GM19035 (cell line): ENCODE measurements around the gene RGS14.
"Not testable (repeated sequence)": the region's sequence is repeated elsewhere in the genome, so short reads cannot be mapped to it uniquely, and the experiment has no call there.

ENCODE experiments used
- ATAC-seq: cut with Tn5 transposase; IDR thresholded peaks from one replicate; pipeline ENCODE4 v1.9.1; 2021; ENCODE audit not compliant: unreplicated experiment

RGS14 gene

DNA sequence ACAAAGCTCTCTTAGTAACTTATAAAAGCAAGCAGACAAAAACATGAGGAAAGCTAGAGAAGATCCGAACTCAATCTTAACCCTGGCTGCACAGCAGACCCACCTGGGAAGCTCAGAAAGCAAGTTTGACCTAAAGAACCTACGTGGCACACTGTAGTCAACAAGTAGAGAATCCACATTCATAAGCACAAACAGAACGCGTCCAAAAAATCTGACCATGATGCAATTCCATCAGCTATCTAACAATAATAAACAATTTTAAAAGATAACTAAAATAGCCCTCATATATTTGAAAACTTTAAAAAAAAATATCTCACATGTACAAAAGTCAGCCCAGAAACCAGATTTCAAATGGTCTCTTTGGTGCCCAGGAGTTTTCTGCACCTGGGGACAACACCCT is 10.9 kb upstream of the RGS14 start:
- ATAC-seq, result no peak

DNA sequence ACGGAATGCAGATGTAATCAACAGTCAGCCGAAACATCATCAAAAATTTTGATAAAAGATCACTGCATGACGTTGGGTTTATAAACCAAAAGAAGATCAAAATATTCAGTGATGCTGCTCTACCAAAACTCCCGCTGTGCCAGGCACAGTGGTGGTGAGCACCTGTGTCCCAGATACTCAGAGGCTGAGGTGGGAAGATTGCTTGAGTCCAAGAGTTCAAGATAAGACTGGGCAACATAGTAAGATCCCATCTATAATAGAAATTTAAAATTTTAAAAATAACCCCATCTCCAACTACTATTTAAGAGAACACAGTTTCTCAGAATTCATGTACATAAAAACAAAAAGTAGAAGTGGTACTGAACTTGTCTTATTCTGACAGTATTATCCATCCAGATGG is 10.0 kb upstream of the RGS14 start:
- ATAC-seq, result no peak

DNA sequence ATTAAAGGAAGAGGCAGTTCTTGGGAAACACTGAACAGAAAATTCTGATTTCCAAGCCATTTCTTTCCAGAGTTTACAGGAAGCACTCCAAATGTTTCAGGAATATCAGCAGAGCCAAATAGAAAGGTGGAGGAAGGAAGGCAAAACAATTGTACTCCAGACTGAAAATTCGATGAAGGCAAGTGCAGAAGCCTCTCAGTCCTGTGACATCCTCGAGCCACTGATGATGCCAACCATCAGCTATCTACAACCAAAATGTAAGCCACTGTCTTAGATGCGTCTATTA is 8.4 kb upstream of the RGS14 start:
- ATAC-seq, result no peak

DNA sequence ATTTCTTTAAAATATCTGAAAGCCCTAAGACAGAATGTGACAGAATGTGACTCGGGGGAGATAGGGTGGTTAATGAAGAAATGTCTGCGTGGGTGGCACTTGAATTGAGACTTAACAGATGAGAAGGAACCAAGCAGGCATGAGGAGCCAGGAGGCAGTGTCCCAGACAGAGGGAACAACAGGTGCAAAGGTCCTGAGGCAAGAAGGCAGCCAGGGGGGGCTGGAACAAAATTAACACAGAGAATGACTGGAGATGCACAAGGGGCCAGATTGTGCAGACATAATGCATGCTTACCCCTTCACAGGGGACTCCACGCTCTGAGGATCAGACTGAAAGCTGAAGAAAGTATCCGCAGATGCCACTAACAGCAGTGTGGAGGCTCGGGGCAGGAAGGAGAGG is 8.0 kb upstream of the RGS14 start:
- no peak for ATAC-seq

DNA sequence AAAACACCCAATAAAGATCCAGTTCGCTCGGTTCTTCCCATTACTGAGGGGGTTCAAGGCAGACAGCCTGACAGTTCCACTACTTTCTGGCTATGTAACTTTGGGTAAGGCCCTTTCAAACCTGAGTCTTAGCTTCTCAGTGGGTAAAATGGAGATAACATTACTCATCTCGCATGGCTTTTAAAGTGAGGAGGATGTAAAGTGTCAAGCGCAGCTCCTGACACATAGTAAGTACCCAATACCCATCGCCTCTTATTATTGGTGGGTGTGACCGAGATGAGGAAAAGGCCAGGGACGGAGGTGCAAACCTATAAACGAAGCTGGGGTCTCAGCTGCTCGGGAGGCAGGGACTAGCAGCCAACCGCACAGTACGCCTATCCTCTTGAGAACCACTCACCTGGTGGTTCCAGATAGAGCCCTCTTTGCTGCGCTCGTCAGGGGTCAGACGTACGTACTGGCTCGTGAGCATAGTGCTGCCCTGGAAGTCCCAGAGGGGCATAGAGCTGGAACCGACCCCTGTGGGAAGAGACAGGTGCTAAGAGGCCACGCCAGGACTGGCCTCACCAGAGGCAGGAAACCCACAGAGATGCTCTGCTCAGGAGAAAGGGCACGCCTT is 6.8 kb upstream of the RGS14 start:
- ATAC-seq, result no peak

DNA sequence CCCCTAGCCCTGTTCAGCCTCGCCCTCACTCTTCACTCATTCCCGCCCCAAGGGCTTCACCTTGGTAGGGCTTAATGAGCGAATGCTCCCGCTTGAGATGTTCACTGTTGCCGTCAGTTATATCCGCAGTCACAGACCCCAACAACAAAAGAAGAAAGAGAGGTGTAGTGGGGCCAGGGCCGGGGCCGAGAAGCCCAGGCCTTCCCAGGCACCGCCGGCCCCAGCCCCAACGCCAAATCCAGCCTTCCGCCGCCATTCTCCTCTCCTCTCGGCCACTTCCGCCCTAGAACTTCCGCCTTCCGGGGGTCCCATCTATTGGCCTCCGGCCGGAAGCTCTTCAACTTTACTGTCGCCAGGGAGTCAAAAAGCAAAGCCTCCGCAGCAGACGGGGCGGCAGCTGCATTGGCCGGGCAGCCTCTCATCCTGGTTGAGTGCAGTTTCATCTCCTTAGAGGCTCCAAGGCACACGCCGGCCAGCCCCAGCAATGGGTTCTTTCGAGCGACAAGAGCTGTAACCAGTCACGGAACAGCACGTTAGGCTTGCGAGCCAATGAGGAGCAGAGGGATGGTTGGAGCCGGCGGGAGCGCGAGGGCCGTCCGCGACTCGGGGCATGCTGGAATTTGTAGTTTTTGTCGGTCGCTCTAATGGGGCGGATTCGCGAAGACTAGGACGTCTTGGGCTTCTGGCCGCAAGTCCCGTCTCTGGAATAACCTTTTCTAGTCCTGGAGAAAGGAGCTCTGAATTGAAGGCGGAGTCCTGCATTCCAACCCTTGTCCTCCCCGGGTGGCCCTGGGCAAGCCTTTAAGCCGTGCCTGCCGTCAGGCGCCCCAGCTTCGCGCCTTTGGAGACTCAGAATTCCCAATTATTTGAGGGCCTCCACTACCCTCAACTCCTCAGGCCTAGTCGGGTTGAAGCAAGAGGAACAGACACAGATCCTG is 6.1 kb upstream of the RGS14 start, which contains the start of gene LMAN2:
Gene LMAN2, minus strand, starts transcription at position 277 of the 938 bp plus-strand sequence. Its CDS starts 21 bp downstream, at position 256.
- ATAC-seq, result peak; percentile 94

DNA sequence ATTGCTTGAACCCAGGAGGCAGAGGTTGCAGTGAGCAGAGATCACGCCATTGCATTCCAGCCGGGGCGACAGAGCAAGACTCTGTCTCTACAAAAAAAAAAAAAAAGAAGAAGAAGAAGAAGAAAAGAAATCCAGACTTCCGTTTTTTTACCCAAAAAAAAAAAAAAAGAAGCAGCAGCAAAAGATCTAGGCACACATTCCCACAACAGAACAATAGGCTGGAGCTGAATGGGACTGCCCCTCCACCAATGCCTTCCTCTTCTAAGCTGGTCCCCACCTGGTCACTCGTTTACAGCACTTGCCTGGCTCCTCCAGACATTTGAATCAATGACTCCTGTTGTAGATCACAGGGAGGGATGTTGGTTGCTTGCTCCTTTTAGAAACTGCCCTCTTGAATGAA is 4.6 kb upstream of the RGS14 start:
- no peak for ATAC-seq

DNA sequence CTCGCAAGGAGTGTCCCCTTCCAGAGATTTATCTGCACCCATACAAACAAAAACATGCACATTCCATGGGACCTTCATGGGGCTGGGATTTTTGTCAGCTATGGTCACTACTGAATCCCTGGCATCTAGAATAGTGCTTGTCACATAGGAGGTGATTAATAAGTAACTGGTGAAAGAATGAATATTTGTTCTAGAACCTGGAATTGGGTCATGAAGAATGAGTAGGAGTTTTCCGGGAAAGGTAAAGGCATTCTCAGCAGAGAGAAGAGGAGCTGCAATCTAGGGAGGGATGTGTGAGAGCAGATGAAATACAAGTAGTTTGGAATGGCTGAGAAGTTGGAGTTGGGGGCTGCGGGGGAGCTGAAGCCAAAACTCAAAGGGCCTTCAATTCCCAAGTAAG is 3.5 kb upstream of the RGS14 start:
- ATAC-seq, result no peak

DNA sequence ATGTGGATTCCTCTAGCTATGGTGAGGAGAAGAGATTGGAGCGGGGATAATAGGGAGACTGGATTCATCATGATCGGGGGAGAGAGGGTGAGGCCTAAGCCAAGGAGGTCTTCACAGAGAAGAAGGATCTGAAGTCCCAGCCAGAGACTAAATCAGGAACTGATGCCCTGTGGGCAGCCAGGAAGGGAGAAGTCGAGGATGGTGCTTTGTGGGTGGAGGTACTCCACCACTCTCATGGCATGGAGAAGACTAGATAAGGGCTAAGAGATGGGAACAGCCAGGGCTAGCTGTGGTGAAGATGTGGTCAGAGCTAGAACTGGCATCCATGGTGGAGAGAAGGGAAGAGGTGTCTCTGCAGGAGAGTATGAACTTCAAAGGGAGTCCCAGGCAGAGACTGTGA is 3.0 kb upstream of the RGS14 start:
- ATAC-seq, result no peak

DNA sequence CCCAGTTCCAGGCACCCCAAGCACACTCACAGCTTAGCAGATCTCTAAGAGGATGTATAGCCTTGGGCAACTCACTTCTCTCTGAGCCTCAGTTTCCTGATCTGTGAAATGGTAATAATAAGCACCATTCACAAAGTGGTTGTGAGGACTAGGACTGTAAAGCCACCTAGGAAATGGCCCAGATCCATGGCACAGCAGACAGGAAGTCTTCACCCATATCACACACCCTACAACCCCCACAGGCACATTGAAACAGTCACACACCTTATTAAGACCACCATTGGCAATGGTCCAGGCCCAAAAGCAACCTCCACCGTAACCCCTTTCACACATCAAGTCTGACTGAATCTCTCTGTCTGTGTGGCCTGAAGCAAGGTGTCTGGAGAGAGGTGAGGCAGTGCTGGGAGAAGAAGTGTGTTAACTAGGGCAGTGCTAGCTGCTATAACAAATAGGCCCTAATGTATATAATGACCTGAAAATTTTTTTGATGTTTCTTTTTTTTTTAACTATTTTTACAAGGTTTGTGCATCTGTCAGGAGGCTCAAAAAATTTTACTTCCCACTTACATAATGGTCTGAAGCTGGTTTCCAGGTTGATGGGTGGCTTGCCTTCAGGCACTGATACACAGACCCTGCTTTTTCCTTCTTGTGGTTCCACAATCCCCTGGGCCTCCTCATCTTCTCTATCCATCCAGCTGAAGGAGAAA is 2.4 kb upstream of the RGS14 start:
- ATAC-seq, result no peak

DNA sequence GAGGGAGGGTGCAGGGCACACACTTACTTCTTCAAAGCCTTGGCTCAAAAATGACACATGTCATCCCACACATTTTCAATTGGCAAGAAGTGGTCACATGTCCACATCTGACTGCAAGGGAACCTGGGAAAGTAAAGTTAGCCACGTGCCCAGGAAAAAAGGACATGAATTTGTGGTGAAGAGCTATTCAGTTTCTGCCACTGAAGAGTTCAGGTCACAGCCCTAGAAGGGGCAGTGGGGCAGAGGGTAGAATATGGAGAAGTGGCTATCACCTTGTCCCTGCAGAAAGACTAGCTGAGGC is 1.9 kb upstream of the RGS14 start:
- ATAC-seq, result no peak

DNA sequence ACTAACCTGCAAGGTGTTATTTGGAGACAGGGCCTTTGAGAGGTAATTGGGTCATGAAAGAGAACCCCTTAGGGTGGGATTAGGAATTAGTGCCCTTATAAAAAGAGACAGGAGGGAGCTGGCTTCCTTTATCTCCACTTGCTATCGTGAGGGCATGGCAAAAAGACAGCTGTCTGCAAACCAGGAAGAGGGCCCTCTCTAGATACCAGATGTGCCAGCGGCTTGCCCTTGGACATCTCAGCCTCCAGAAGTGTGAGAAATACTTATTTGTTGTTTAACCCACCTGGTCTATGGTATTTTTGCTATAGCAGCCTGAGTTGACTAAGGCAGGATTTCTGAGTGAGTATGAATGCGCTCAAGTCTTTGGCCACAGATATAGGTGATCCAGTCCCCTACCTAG is 978 bp upstream of the RGS14 start:
- ATAC-seq, result no peak

DNA sequence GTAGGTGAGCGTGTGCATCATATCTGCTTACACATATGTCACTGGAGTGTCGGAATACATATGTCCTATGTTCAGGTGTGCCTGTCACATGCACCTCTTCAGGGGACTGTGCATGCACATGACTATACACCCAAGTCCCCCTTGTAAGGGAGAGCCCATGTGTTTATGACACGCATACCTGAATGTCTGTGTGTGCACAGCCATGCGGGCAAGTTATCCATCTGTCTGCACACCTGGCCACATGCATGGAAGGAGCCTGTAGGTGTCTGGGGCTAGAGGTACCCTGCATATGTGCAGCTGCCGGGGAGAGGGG is 622 bp upstream of the RGS14 start:
- ATAC-seq, result no peak

DNA sequence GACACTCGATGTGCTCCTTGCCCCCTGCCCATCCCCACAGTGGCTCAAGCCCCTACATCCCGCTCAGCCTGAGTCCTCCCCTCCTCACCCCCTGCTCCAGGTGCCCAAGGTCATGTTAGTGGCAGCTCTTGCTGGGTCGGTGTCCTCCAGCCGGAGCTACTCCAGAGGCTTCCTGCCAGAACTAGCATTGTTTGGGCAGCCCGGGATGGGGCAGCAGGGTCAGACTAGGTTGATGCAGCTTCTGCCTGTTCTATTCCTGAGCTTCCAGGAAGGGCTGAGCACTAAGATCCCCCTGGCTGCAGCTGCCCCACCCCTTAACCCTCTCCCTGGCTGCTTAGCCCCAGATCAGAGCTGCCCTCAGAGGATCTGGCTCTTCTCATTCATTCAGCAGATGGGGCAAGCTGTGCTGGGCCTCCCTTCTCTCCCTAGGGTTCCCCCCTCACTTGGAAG is 671 bp downstream of the RGS14 start:
- peak; percentile 3 for ATAC-seq

DNA sequence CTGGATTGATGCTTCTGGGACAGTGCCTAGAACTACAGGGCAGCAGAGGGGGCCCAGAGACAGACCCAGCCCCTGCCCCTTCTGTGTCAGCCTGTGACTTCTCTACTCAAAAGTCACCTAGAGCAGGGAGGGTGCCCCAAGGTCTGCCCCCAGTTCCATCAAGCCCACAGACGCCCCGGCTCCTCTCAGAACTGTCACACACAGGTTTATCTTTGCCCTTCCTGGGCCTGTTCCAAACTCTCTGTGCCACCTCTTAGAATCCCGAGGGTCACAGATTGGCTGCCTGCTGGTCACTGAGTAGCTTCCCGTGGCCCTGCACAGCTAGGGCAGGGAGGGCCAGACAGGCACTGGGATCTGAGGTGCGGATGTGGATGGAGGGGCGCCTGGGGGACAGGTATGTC is 1.7 kb downstream of the RGS14 start:
- ATAC-seq, result no peak

DNA sequence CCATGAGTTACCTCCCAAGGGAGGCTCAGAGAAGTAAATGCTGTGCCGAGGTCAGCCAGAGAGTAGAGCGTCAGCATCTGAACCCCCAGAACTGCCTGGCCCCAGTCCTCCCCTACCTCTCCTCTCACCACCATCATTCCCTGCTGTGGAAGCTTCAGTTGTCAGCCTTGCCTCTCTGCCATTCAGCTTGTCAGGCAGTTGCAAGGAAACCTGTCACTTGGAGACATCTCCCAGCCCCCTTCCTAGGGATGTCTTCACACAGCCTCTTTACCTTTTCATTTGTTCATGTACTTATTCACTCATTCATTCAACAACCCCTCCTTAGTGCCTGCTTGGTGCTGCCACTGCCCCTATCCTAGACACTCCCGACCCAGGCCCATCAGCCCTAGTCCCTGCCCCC is 2.1 kb downstream of the RGS14 start:
- ATAC-seq, result no peak

DNA sequence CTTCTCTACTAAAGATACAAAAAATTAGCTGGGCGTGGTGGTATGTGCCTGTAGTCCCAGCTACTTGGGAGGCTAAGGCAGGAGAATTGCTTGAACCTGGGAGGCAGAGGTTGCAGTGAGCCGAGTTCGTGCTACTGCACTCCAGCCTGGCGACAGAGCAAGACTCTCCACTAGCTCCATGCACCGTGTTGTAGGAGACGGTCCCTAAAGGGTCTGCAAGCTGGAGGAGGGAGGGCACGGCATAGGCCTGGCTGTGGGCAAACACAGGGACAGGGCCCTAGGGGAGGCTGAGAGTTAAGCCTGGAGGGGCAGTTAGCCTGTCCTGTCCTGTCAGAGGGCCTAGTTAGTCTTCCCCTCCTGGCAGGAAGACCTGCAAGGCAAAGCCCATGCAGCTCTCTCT is 3.0 kb downstream of the RGS14 start:
- not testable (repeated sequence) for ATAC-seq

DNA sequence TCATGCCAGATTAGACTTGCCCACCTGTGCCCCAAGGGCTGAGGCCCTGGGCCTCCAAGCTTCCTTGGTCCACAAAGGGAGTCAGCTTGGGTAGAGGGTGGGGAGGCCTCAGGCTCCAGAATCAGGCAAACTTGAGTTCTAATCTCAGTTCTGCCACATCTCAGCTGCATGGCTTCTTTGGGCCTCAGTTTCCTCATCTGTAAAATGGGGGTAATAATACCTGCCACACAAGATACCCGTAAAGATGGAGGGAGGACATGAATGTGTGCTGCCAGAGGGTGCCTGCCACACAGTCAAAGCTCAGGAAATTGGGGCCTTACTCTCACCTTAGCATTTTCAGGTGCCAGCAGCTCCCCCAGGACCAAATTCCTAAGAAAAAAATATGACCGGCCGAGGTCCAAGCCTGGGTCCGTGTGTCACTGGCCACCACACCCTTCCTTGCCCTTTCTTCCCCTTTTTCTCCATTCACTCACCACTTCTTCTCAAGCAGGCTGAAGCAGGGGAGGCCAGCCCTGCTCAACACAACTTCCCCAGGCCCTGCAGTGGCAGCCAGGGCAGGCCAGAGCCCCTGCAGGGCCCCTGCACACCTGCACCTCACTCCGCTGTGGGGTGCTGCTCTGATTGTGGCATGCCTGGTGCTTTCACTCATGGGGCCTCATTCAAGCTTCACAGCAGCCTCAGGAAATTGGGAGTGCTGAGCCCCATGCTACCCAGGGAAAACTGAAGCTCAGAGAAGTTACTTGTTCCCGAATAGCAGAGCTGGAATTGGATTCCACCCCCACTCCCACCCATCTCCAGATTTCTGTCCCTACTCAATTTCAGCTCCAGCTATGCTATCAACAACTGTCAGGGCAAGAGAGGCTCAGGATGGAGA is 3.9 kb downstream of the RGS14 start:
- ATAC-seq, result no peak

DNA sequence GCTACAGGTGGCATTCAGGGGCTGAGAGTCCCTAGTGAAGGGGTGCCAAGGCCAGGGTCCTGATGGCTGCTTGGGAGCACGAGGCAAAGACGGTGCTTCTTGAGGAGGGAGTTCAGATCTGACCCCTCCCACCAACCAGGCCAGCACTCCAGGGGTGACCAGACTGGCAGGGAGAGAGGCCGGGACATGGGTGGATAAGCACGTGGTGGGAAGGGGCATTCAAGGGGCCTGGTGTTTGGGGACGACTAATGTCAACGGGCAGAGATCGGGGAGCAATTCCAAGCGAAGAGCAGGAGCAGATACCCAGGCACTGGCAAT is 4.5 kb downstream of the RGS14 start:
- ATAC-seq, result no peak

DNA sequence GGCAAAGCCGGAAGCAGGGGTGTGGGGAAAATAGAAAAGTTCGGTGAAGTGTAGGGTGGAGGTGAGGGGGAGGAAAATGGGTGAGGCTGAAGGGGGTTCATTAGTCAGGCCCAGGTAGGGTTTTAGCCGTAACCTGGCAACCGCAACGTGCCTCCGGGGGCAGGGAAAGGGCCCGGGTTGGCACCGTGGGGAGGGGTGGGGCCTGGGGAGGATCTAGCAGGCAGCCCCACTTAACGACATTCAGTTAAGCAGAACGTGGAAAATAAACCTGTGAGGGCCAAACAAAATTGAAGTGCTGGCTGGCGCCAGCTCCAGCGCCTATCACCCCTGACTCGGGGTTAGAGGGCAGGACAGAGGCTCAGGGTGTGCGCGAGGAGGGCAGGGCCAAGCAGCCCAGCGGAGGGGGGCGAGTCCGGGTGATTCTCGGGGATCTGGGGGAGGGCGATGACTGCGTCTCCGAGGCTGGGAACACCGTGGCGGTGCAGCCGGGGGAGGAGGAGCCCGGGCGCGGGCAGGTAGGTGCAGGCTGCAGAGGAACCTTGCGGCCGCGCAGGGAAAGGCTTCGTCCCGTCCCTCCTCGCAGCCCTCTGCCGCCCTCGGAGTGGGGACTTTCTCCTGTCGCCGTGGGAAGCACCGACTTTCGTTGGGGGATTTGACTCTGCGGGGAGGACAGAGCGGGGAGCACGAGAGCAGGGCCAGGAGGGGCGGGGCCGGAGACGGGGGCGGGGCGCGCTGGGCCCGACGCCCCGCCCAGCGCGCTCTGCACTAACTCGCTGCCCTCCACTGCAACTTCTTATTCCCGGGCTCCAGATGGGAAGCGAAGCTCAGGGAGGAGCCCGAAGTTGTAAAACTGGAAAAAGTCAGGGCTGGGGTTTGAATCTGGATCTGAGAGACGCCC is 5.1 kb downstream of the RGS14 start:
- no peak for ATAC-seq

DNA sequence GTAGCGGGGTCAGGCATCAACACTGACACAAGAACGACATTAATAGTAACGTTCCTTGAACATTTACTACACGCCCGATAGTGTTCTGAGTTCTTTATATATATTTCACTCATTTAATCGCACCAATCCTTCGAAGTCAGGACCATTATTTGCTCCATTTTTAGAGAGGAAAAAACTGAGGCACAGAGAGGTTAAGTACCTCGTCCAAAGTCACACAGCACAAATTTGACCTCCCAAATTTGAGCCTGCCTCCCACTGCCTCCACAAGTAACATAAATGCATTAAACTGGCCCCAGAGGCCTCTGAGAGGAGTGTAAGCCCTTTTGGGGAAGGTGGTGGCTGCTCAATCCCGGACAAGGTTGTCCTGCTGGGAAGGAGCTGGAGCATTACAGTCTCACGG is 5.8 kb downstream of the RGS14 start:
- no peak for ATAC-seq
